HPDE6-E6E7 (cell line): Measurements from ENCODE around the gene SGCG.
"Not testable (repeated sequence)": the region's sequence is repeated elsewhere in the genome, so short reads cannot be mapped to it uniquely, and the experiment has no call there.

Experiments
- DNase-seq: peaks from one replicate; pipeline ENCODE4 v3.0.0; 2011; ENCODE audit warnings: missing footprints; ENCODE audit errors: extremely low spot score

Gene SGCG

GRCh38 chr13:23180711-23181110 is at the start of gene SGCG:
Gene SGCG (plus strand): TSS chr13:23180979. CDS start chr13:23203695, 22,716 bp downstream.
- no peak for DNase-seq

- DNase-seq, result no peak
Observed at GRCh38 chr13:23134542-23134941, 46.2 kb upstream of the SGCG start.

- no peak for DNase-seq
Observed at GRCh38 chr13:23140492-23140891, 40.3 kb upstream of the SGCG start.

- no peak for DNase-seq
Observed at GRCh38 chr13:23141964-23142363, 38.8 kb upstream of the SGCG start.

- DNase-seq, result not testable (repeated sequence)
Observed at GRCh38 chr13:23142607-23143006, 38.2 kb upstream of the SGCG start.

- no peak for DNase-seq
Observed at GRCh38 chr13:23144431-23144830, 36.3 kb upstream of the SGCG start.

GRCh38 chr13:23146006-23146405 is 34.8 kb upstream of the SGCG start:
- DNase-seq, result no peak

- no peak for DNase-seq
Observed at GRCh38 chr13:23146811-23147625, 33.8 kb upstream of the SGCG start.

- DNase-seq, result no peak
Observed at GRCh38 chr13:23147827-23148226, 33.0 kb upstream of the SGCG start.

- no peak for DNase-seq
Observed at GRCh38 chr13:23157781-23158180, 23.0 kb upstream of the SGCG start.

GRCh38 chr13:23159205-23159759 is 21.5 kb upstream of the SGCG start:
- DNase-seq, result no peak

- no peak for DNase-seq
Observed at GRCh38 chr13:23159760-23160637, 20.8 kb upstream of the SGCG start.

GRCh38 chr13:23160638-23161480 is 19.9 kb upstream of the SGCG start:
- DNase-seq, result no peak

GRCh38 chr13:23161481-23161825 is 19.3 kb upstream of the SGCG start:
- no peak for DNase-seq

- no peak for DNase-seq
Observed at GRCh38 chr13:23175920-23176319, 4.9 kb upstream of the SGCG start.

GRCh38 chr13:23182142-23182541 is 1.4 kb downstream of the SGCG start:
- DNase-seq, result no peak

GRCh38 chr13:23183292-23183691 is 2.5 kb downstream of the SGCG start:
- no peak for DNase-seq

GRCh38 chr13:23185542-23185941 is 4.8 kb downstream of the SGCG start:
- DNase-seq, result no peak

- DNase-seq, result no peak
Observed at GRCh38 chr13:23201870-23202269, 21.1 kb downstream of the SGCG start.

GRCh38 chr13:23202383-23202782 is 21.6 kb downstream of the SGCG start:
- DNase-seq, result no peak

GRCh38 chr13:23203516-23203915 is 22.7 kb downstream of the SGCG start:
- DNase-seq, result no peak

GRCh38 chr13:23205807-23206206 is 25.0 kb downstream of the SGCG start:
- DNase-seq, result no peak
